ENCODE results near the gene TCF19. TPM values are rescaled to one million over a fixed set of nuclear protein-coding genes. Genes with fewer than 3 reads are reported as not detected.

The TCF19 gene
- total and polyA plus RNA-seq, 8 donors = 5.0 to 16.1 (median 7.4) TPM

DNA sequence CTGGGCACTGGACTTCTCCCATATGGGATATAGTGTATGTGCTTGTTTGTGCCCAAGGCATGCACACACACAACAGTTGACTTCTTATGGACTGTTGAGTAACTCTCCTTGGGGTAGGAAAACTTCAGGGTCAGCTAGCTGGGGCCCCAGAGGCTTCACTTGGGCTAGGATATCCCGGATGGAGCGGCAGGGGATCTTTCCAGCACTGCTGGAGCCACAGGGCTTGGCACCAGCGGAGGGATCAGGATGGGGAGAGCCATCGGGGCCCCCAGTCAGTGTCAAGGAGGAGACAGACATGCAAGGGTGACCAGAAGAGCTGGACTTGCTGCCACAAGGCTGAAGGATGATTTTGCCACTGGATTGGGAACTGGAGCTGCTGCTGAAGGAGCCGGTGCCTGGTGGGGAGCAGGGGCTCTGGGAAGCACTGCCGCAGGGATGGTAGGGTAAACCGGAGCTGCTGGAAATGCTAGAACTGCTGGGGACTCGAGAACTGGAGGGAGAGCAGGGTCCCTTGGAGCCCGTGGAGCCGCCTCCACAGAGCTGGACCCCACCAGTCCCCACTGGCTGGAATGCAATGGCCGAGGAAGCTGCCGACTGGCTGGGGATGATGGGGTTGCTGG is 42.3 kb upstream of the TCF19 start:
- no peaks in the 10 kb centered on the region for H3K36me3 ChIP-seq
- WGBS, 5 donors = 86 to 96% (median 94%) methylated on average over 10 to 12 of the region's 12 CpGs
- no peak for TF ChIP-seq CTCF (IDR thresholded peaks at IDR 0.05)
- TF ChIP-seq EP300 (IDR thresholded peaks at IDR 0.05) = no peak
- no peak for TF ChIP-seq POLR2A (IDR thresholded peaks at IDR 0.05)
- TF ChIP-seq POLR2AphosphoS5 (IDR thresholded peaks at IDR 0.05) = no peak
- H3K27ac ChIP-seq = peak overlapping the region in 1 of 5 donors; percentile 84
- peaks cover 17 to 49% (median 26%) of the 10 kb centered on the region in 4 donors for H3K4me1 ChIP-seq
- H3K27me3 ChIP-seq = peaks cover 0 to 2% (median 0%) of the 10 kb centered on the region in 3 donors
- DNase-seq = no peak
- no peaks in the 10 kb centered on the region for H3K9me3 ChIP-seq
- intact Hi-C loops (cut with DNase I; ENCODE audit: low total_unique reads) = no loop called here
- peak overlapping the region in 1 of 4 donors; percentile 28 for H3K4me3 ChIP-seq

DNA sequence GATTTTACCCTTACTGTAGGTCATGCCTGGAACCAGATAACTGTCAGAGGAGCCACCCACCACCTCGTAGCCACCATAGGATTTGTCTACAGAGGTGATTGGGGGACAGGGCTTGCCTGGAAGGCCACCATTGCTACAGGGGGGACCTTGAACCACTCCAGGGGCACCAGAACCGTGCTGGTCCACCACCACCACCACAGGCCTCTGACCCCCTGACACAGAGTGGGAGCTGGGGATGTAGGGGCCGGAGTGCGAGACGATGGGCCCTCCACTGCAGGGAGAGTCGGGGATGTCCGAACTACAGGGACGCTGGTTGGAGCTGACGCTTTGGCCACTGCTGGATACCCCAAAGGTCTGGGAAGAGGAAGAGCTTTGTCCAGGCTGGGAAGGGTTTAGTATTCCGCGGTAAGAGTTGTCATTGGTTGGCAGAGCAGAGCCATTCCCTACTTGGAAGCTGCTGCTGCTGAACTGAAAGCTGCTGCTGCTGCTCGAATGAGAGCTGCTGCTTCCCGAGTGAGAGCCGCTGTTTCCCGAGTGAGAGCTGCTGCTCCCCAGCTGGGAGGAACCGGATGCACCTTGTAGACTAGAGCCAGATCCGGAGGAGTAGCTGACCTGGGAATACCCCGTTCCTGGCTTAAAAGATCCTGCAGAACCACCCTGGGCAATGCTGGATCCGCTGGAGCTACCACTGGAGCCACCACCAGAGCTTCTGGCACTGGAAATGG is 41.6 kb upstream of the TCF19 start:
- Histone ChIP-seq H3K4me3 (peak overlapping the region in 2 of 4 donors; percentile 5 to 24), H3K27ac (peak overlapping the region in 3 of 5 donors; percentile 21 to 51 (median 26))

DNA sequence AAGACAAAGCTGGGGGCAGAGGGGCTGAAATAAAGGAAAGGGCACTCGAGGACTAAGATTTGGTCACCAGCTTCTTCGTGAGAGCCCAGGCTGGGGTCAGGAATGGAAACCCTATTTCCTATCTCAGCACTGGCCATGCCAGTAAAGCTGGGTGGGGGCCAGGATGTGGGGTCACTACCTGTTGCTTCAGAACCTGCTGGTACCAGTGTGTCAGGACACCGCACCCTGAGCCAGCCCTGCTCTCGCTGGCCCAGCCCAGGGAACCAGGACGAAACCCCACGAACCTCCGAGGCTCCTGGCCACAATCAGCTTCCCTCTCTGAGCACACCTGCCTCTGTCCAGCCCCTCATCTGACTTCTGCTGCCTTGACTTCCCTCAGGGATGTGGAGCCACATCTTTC is 40.2 kb upstream of the TCF19 start:
- Histone ChIP-seq H3K36me3 (no peaks in the 10 kb centered on the region), H3K27ac (no peak overlapping the region), H3K9me3 (no peaks in the 10 kb centered on the region), H3K4me1 (peaks cover 28 to 61% (median 38%) of the 10 kb centered on the region in 4 donors), H3K4me3 (no peak overlapping the region), H3K27me3 (no peaks in the 10 kb centered on the region)
- TF ChIP-seq EP300 (IDR thresholded peaks at IDR 0.05) = no peak
- TF ChIP-seq POLR2AphosphoS5 (IDR thresholded peaks at IDR 0.05) = no peak
- no peak for TF ChIP-seq CTCF (IDR thresholded peaks at IDR 0.05)
- TF ChIP-seq POLR2A (IDR thresholded peaks at IDR 0.05) = no peak
- DNase-seq = no peak
- WGBS, 5 donors = 77 to 91% (median 79%) methylated on average over 7 of the region's 7 CpGs
- intact Hi-C loops (cut with DNase I; ENCODE audit: low total_unique reads) = no loop called here

More for the DNA sequence above, 41.6 kb upstream of the TCF19 start:
- DNase-seq = peak in 1 of 2 donors; percentile 26
- 75 to 88% (median 80%) methylated on average over 12 to 19 of the region's 19 CpGs for WGBS, 5 donors
- H3K4me1 ChIP-seq = peaks cover 17 to 49% (median 26%) of the 10 kb centered on the region in 4 donors
- TF ChIP-seq POLR2AphosphoS5 (IDR thresholded peaks at IDR 0.05) (peak in 1 of 3 donors; percentile 52), CTCF (IDR thresholded peaks at IDR 0.05) (no peak)
- no peaks in the 10 kb centered on the region for H3K9me3 ChIP-seq
- H3K36me3 ChIP-seq = no peaks in the 10 kb centered on the region
- intact Hi-C loops (cut with DNase I; ENCODE audit: low total_unique reads) = no loop called here
- no peaks in the 10 kb centered on the region for H3K27me3 ChIP-seq

GRCh38 chr6:31120151-31120915 is 38.1 kb upstream of the TCF19 start, which contains the start of gene CDSN:
TSS of gene CDSN (minus strand) at chr6:31120446. CDS start at chr6:31120419, 27 bp downstream.
- peaks cover 14 to 49% (median 28%) of the 10 kb centered on the region in 4 donors for H3K4me1 ChIP-seq
- WGBS, 5 donors = 81 to 88% (median 87%) methylated on average over 17 to 26 of the region's 26 CpGs
- H3K27me3 ChIP-seq = no peaks in the 10 kb centered on the region
- intact Hi-C loops (cut with DNase I; ENCODE audit: low total_unique reads) = no loop called here
- no peaks in the 10 kb centered on the region for H3K9me3 ChIP-seq
- H3K27ac ChIP-seq = no peak within 1 kb of the TSS
- TF ChIP-seq POLR2AphosphoS5 (IDR thresholded peaks at IDR 0.05) = no peak
- no peak for TF ChIP-seq CTCF (IDR thresholded peaks at IDR 0.05)
- no peak for TF ChIP-seq POLR2A (IDR thresholded peaks at IDR 0.05)
- TF ChIP-seq EP300 (IDR thresholded peaks at IDR 0.05) = no peak
- no peak within 1 kb of the TSS for H3K4me3 ChIP-seq
- no peaks in the 10 kb centered on the region for H3K36me3 ChIP-seq
- DNase-seq = no peak

Measured in stomach (tissue), 9 donors.